SHP77 (cell line): ENCODE measurements around the gene STAT3.
"Not testable (repeated sequence)": the region's sequence is repeated elsewhere in the genome, so short reads cannot be mapped to it uniquely, and the experiment has no call there.

Experiments
- DNase-seq, 2 experiments: peaks; one replicate each; lab custom pipeline; 2025; lab: John Stamatoyannopoulos, UW

Gene STAT3

GRCh38 chr17:42386777-42387657, 1.2 kb downstream of the STAT3 start:
- DNase-seq, result no peak

- DNase-seq, result no peak
Observed at GRCh38 chr17:42381898-42382297, 6.3 kb downstream of the STAT3 start.

- DNase-seq, result no peak
Observed at GRCh38 chr17:42380935-42381334, 7.3 kb downstream of the STAT3 start.

GRCh38 chr17:42378959-42379594, 9.2 kb downstream of the STAT3 start:
- no peak for DNase-seq

GRCh38 chr17:42378359-42378958, 9.8 kb downstream of the STAT3 start:
- DNase-seq, result no peak

- no peak for DNase-seq
Observed at GRCh38 chr17:42373896-42374295, 14.3 kb downstream of the STAT3 start.

- no peak for DNase-seq
Observed at GRCh38 chr17:42372142-42372541, 16.1 kb downstream of the STAT3 start.

GRCh38 chr17:42368797-42369561, 19.3 kb downstream of the STAT3 start:
- not testable (repeated sequence) for DNase-seq

- not testable (repeated sequence) for DNase-seq
Observed at GRCh38 chr17:42368310-42368709, 19.9 kb downstream of the STAT3 start.

- not testable (repeated sequence) for DNase-seq
Observed at GRCh38 chr17:42366176-42367023, 21.8 kb downstream of the STAT3 start.

- DNase-seq, result no peak
Observed at GRCh38 chr17:42365136-42365535, 23.1 kb downstream of the STAT3 start.

GRCh38 chr17:42363767-42364585, 24.3 kb downstream of the STAT3 start:
- no peak for DNase-seq

GRCh38 chr17:42363231-42363630, 25.0 kb downstream of the STAT3 start:
- no peak for DNase-seq

GRCh38 chr17:42362245-42362961, 25.8 kb downstream of the STAT3 start:
- DNase-seq, result peak in 1 of 2 experiments; percentile 25

- no peak for DNase-seq
Observed at GRCh38 chr17:42361781-42362186, 26.5 kb downstream of the STAT3 start.

GRCh38 chr17:42360388-42360787, 27.9 kb downstream of the STAT3 start:
- not testable (repeated sequence) for DNase-seq

- no peak for DNase-seq
Observed at GRCh38 chr17:42359133-42359532, 29.1 kb downstream of the STAT3 start.

- no peak for DNase-seq
Observed at GRCh38 chr17:42358434-42358833, 29.8 kb downstream of the STAT3 start.

GRCh38 chr17:42354956-42355843, 33.0 kb downstream of the STAT3 start:
- no peak for DNase-seq
